Activated effector memory CD4-positive, alpha-beta T cell treated with anti-CD3 and anti-CD28 coated beads, Interleukin-2, amount 50 U/mL, for 16 hours (primary cell): ENCODE measurements around the gene RAB18.
"Not testable (repeated sequence)": the region's sequence is repeated elsewhere in the genome, so short reads cannot be mapped to it uniquely, and the experiment has no call there.

ENCODE experiments used
- DNase-seq: peaks from one replicate; pipeline ENCODE4 v3.0.0-alpha.2; 2020

Gene RAB18

GRCh38 chr10:27504007-27504807, at the start of gene RAB18:
Gene RAB18 (plus strand): TSS chr10:27504304. CDS start chr10:27504370, 66 bp downstream.
- peak; percentile 100 for DNase-seq

GRCh38 chr10:27454837-27455236, 49.3 kb upstream of the RAB18 start:
- DNase-seq: no peak

DNA sequence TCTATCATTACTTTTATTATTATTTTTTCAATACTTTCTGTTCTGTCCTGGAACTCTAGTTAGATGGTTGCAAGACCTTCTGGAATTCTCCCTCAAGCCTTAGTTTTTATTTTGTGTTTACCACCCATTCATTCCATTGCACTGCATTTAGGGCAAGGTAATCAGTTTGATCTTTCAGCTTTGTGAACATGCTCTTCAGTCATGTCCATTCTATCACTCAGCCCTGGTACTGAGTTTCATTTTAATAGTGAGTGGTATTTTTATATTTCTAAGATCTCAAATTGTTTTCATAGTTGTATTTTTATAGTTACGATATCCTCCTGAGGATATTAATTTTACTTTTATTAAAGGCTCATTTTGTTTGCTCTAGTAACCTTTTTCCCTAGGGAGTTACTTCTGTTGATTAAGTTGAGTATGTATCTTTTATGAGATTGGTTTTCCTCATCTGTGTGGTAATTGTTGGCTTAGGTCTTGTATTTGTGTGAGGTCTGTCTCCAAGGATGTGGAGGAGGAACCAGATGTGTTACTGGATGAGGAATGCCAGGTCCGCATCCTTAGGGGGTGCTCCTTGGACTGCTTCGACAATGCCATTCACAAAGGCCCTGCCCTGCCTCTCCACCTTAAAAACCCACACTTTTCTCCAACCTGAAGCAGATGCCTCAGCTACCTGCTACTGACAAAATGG, 46.7 kb upstream of the RAB18 start:
- DNase-seq: no peak

DNA sequence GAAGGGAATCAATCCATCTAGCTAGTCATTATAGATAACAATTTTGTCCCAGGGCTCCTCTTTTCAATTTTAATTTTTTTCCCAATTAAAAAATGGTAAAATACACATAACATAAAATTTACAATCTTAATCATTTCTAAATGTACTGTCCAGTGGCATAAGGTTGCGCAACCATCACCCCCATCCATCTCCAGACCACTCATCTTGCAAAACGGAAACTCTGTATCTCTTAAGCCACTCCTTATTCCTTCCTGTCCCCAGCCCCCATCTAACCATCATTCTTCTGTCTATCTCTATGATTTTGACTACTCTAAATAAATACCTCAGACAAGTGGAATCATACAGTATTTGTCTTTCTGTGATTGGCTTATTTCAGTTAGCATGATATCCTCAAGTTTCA, 46.1 kb upstream of the RAB18 start:
- no peak for DNase-seq

DNA sequence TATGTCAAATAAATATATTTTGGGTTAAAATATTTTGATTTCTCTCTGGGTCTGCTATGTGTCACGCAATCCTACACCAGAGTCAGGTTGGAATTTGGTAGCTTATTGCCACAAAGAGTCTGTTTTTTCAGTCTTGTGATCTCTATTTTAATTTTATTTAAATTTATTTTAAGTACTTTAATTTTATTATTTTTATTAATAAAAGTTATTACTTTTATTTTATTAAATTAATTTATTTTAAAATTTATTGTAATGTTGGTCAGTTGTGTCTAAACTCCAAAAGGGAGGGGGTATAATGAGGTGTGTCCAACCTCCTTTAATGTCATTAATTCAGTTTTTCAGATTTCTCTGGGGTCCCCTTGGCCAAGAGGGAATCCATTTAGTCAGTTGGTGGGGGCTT, 42.8 kb upstream of the RAB18 start:
- DNase-seq: no peak

DNA sequence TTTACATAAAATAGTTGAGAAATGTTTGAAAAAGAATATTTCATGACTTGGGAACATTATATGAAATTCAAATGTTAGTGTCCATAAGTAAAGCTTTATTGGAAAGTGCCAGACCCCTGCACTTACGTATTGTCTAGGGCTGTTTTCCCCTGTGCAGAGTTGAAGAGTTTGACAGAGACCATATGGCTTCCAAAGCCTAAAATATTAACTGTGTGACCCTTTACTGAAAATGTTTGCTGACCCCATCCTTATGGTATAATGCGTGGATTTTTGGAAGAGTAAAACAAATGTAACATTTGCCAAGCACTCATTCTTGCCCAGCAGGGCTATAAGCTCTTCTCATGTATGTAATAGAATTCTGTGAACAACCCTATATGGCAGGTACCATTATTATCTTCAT, 40.1 kb upstream of the RAB18 start:
- no peak for DNase-seq

- DNase-seq: no peak
These were observed 39.1 kb upstream of the RAB18 start for GRCh38 chr10:27464993-27465392.

DNA sequence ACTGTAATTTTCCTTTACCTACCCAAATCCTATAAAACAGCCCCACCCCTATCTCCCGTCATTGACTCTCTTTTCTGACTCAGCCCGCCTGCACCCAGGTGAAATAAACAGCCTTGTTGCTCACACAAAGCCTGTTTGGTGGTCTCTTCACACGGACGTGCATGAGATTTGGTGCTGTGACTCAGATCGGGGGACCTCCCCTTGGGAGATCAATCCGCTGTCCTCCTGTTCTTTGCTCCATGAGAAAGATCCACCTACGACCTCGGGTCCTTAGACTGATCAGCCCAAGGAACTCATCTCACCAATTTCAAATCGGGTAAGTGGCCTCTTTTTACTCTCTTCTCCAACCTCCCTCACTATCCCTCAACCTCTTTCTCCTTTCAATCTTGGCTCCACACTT, 38.5 kb upstream of the RAB18 start:
- DNase-seq: not testable (repeated sequence)

DNA sequence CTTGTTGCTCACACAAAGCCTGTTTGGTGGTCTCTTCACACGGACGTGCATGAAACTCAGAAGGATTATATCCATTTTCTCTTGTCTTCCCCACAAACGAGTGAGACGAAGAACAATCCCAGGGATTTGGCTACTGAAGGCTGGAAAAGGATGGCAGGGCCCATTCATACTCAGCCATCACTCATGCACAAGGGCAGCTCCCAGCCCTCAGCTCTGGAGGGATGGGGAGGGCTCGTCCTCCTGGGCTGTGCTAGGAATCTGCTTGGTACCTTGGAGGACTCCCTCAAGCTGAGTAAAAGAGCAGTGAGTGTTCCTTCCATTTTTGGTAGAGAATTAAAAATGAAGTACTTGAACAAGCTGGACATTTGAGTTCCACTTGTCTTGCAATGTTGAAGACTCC, 33.2 kb upstream of the RAB18 start:
- no peak for DNase-seq

DNA sequence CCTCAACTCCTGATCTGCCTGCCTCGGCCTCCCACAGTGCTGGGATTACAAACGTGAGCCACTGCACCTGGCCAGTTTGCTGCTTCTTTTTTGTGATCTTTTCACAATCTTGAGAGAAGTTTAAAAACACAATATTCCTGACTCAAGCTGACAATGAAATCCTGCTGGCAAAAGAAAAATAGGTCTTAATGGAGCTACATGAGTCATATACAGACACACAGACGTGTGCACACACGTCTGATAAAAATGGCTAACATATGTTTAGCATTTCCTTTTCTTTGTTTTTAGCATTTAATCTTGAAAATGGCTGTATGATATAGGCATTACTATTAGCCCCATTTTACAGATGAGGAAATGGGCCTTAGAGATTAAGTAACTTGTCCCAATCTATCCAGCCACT, 29.4 kb upstream of the RAB18 start:
- no peak for DNase-seq

- no peak for DNase-seq
These were observed 25.1 kb upstream of the RAB18 start for GRCh38 chr10:27479016-27479415.

GRCh38 chr10:27481486-27481885, 22.6 kb upstream of the RAB18 start:
- no peak for DNase-seq

- DNase-seq: no peak
These were observed 20.8 kb upstream of the RAB18 start for GRCh38 chr10:27482984-27483956.

GRCh38 chr10:27485368-27485767, 18.7 kb upstream of the RAB18 start:
- DNase-seq: no peak

GRCh38 chr10:27485986-27486385, 18.1 kb upstream of the RAB18 start:
- no peak for DNase-seq

DNA sequence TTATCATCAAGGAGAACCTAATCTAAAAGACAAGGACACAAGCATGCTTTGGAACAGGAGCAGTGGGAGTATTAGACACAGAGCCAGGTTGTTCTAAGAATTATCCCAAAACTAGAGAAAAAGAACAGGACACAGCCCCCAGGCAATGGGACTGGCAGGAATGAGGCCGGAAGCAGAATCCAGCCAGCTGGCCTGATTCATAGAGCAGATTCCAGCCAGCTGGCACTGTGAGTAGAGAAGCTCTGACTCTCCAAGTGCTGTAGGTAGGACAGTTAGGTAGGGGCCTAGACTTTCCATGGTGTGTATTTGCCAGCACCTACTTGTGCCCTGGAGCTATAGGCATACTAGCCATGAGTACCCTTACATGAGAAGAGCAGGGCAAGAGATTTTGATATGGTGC, 13.3 kb upstream of the RAB18 start:
- DNase-seq: no peak

GRCh38 chr10:27494116-27494805, 9.8 kb upstream of the RAB18 start:
- no peak for DNase-seq

DNA sequence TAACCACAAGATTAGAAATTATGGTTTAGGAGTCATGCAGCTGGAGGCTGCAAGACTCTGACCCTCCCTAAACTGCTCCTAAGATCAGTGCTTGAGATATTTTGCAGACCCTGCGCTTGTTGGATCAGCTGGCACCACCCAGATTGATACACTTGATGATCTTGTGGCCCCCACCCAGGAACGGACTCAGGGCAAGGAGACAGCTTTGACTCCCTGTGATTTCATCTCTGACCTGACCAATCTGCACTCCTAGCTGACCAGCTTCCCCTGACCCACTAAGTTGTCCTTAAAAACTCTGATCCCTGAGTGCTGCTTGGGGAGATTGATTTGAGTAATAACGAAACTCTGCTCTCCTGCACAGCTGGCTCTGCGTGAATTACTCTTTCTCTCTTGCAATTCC, 8.0 kb upstream of the RAB18 start:
- no peak for DNase-seq

DNA sequence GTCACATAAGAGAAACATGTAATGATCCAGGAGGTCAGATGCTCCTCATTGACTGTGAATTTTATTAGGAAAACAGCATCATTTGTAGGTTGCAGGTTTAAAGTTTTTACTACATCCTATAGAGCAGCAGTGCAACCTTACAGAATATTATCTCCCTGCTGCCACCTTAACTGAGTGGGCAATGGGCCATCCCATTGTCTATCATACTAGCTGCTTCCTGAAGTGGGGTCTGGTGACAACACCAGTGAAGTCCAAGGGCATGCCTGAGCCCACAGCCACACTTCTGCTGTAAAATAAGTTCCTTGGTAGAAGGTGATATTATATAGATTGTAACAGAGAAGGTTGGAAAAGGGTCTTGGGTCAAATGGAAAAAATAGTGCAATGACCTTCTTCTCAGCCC, 4.0 kb upstream of the RAB18 start:
- no peak for DNase-seq

DNA sequence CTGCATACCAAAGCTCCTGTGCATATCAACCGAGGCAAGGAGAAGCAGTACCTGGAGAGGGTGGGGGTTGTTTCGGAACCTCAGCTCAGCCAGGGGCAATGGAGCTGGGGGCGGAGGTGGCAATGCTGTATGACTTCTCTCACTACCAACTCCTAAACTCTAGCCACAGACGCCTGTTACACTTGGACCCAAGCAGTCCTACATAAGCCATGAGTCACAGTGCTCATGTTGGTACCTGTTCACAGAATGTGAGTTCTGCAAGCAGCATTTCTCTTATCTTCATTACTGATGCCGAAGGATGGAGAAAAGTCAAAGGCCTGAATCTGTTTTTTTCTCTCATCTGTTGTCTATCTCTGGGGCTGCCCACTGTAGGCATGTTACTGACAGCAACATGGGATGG, 3.2 kb upstream of the RAB18 start:
- DNase-seq: no peak

DNA sequence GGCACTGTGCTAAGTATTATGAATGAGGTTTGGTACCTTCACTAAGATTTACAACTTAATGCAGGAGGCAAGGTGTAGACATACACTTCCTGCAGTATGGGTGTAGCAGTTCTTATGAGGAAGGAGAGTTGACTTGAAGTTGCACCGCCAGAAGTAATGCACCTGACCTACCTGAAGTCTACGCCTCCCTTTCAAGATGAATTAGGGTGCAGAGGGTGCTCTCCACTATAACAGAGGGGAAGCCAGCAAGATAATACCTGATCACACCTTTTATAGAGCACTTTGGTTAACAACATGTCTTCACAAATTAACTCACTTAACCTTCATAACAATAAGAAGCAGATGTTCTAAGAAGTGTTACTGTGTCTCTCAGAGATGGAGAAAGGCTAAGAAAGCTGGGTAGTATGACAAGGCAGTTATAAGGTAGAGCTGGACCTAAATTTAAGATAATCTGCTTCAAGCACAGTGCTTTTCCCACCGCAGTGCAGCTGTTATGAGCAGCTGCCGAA, 552 bp upstream of the RAB18 start:
- no peak for DNase-seq

- DNase-seq: no peak
These were observed 830 bp downstream of the RAB18 start for GRCh38 chr10:27504808-27505460.
